ENCODE data around the gene TXNDC17.
"Not testable (repeated sequence)": the region's sequence is repeated elsewhere in the genome, so short reads cannot be mapped to it uniquely, and the experiment has no call there.

DNA sequence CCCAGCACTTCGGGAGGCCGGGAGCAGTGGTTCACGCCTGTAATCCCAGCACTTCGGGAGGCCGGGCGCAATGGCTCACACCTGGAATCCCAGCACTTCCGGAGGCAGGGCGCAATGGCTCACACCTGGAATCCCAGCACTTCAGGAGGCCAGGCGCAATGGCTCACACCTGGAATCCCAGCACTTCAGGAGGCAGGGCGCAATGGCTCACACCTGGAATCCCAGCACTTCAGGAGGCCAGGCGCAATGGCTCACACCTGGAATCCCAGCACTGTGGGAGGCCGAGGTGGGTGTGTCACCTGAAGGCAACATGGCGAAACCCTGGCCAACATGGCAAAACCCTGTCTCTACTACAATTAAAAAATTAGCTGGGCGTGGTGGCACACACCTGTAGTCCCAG, 47.5 kb upstream of the TXNDC17 start:
- not testable (repeated sequence) for TF ChIP-seq POLR2A (IDR thresholded peaks at IDR 0.05; ENCODE audit: low read length); GATA1 (IDR thresholded peaks at IDR 0.05; ENCODE audit: low read depth, low read length)
